ENCODE measurements around the gene NR2C2.

The NR2C2 gene

DNA sequence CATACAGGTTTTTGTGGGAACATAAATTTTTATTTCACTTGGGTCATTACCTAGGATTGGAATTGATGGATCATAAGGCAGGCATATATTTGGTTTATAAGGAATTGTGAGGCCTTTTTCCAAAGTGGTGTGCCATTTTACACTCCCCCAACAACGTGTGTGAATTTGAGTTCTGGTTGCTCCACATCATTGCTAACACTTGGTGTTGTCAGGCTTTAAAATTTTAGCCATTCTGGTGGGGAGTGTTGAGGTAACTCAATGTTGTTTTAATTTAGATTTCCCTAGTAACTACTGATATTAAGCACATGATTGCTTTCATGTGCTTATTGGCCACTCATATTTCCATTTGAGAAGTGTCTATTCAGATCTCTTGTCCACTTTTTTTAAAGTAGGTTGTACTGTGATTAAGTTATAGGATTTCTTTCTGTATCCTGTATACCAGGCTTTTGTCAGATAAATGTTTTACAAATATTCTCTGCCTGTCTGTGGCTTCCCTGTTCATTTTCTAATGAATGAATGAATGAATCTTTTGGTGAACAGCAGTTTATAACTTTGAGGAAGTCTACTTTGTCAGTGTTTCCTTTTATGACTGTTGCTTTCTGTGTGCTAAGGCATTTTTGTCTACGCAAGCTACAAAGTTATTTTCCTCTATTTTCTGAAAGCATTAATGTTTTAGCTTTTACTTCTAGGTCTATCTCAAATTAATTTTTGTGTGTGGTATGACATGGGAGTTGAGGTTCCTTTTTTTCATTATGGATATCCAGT is 17.9 kb upstream of the NR2C2 start:
- no peak for DNase-seq (ENCODE audit: low read depth)
- TF ChIP-seq, protein P1, sequence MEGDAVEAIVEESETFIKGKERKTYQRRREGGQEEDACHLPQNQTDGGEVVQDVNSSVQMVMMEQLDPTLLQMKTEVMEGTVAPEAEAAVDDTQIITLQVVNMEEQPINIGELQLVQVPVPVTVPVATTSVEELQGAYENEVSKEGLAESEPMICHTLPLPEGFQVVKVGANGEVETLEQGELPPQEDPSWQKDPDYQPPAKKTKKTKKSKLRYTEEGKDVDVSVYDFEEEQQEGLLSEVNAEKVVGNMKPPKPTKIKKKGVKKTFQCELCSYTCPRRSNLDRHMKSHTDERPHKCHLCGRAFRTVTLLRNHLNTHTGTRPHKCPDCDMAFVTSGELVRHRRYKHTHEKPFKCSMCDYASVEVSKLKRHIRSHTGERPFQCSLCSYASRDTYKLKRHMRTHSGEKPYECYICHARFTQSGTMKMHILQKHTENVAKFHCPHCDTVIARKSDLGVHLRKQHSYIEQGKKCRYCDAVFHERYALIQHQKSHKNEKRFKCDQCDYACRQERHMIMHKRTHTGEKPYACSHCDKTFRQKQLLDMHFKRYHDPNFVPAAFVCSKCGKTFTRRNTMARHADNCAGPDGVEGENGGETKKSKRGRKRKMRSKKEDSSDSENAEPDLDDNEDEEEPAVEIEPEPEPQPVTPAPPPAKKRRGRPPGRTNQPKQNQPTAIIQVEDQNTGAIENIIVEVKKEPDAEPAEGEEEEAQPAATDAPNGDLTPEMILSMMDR (IDR thresholded peaks at IDR 0.05; ENCODE audit: insufficient read depth, low read depth, low read length, missing control alignments) = no peak
- H3K4me3 ChIP-seq (ENCODE audit: low read depth, low read length) = no peak overlapping the region

DNA sequence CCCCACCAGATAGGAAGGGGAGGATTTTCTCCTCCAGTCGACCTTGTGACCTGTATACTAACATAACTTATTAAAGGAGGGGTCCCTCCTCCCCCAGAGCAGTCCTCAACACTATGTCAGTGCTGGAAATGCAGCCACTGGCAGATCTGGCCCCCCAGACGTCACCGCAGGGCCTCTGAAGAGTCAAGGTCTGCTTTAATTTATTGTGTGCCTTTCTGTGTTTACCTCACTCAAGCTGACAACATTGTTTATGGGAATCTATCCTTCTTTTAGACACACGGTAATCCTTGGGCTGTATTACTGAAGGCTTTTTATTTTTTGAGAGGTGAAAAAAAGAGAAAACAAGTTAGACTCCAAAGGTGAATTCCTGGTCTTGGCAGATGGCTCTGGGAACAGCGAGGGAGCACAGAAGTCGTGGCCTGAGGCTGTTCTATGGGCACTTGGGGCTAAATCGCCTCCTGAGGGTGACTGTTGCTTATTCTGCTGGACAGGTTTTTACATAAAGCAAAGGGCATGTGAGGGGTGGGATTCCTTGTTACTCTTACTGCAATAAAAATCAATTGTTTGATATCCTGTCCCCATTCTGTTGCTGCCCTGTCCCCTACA is 13.5 kb upstream of the NR2C2 start:
- no peak overlapping the region for H3K4me3 ChIP-seq (ENCODE audit: low read depth, low read length)
- TF ChIP-seq, protein P1 (IDR thresholded peaks at IDR 0.05; ENCODE audit: insufficient read depth, low read depth, low read length, missing control alignments) = no peak
- no peak for DNase-seq (ENCODE audit: low read depth)

DNA sequence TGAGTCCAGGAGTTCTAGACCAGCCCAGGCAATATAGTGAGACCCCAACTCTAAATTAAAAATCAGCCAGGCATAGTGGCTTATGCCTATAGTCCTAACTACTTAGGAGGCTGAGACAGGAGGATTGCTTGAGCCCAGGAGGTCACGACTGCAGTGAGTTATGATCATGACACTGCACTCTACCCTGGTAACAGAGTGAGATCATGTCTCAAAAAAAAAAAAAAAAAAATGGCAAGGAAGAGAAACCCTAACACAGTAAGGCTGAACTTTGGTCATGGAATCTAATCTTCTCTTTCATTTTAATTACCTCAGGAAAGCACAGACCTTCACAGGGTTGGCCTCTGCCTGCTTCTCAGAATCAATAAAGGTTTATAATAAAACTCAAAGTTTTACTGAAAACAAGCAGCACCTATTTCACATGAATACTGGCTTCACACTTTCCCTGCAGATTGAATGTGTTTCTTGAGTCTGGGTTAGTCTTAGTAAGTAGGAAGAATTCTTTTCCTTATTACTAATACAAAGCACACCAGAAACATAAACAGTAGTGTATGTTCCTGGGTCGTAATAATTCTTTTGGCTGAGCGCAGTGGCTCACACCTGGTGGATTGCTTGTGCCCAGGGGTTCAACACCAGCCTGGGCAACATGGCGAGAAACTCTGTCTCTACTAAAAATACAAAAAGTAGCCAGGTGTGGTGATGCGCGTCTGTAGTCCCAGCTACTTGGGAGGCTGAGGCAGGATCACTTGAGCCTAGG is 11.6 kb upstream of the NR2C2 start:
- TF ChIP-seq, protein P1 (IDR thresholded peaks at IDR 0.05; ENCODE audit: insufficient read depth, low read depth, low read length, missing control alignments) = no peak
- DNase-seq (ENCODE audit: low read depth) = no peak
- H3K4me3 ChIP-seq (ENCODE audit: low read depth, low read length) = no peak overlapping the region

DNA sequence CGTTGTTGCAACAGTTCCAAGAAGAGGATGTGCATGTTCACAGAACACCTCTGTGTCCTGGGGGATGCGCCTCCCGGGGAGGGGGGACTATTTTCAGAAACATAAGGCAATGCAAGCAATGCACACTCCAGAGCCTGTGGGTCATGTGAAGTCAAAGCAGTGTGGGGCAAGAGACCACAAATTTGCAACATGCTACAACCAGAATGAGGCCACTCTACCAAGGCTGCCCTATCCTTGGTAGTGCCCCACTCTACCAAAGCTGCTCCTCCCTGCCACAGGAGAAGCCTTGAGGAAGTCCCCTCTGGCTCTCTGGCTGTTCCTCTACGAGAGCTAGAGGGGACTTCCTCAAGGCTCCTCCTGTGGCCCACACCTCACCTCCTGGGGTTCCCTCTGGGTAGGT is 8.4 kb upstream of the NR2C2 start:
- H3K4me3 ChIP-seq (ENCODE audit: low read depth, low read length) = no peak overlapping the region
- no peak for DNase-seq (ENCODE audit: low read depth)
- TF ChIP-seq, protein P1 (IDR thresholded peaks at IDR 0.05; ENCODE audit: insufficient read depth, low read depth, low read length, missing control alignments) = no peak

DNA sequence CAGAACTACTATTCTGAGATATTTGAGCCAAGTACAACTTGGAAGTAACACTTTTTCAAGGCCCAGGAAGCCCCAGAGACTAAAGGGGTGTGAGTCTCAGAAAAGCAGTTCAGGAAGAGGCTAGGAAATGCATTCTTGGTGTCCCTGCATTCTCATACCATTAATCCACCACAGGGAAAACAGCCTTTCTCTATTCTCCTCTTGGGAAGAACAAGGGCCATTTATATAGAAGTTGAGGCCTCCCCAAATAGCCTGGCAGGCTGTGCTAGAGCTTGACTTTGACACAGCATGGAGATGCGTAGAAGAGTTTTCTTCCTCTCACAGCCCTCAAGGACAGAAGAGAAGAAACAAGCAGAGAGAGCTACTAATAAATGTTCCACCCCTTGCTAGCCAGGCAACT is 5.5 kb upstream of the NR2C2 start:
- no peak overlapping the region for H3K4me3 ChIP-seq (ENCODE audit: low read depth, low read length)
- DNase-seq (ENCODE audit: low read depth) = no peak
- TF ChIP-seq, protein P1 (IDR thresholded peaks at IDR 0.05; ENCODE audit: insufficient read depth, low read depth, low read length, missing control alignments) = no peak

DNA sequence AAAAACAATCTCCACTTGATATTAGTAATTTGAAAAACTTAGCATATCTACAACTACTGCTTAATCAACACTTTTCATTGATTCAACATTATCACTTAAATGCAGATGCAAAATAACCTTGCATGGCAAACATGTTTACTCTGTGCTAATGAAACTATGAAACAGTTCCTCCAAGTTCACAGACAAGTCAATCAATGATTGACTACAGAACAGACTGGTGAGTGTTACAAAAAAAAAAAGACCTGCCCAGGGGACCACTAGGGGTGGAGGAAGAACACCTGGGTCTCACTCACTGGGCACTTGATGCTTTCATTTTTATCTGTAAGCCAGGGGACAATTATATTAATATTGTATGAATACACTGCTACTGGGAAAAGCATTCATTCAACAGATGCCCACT is 4.3 kb upstream of the NR2C2 start:
- H3K4me3 ChIP-seq (ENCODE audit: low read depth, low read length) = no peak overlapping the region
- TF ChIP-seq, protein P1 (IDR thresholded peaks at IDR 0.05; ENCODE audit: insufficient read depth, low read depth, low read length, missing control alignments) = no peak
- no peak for DNase-seq (ENCODE audit: low read depth)

Measured in GM12865 (cell line).